GM12878 (cell line): ENCODE measurements around the gene C14orf93.

Experiments used
- POLR2AphosphoS5 ChIP-seq: IDR thresholded peaks from 2 replicates; pipeline ENCODE4 v1.6.1; 2011; ENCODE audit warnings: mild to moderate bottlenecking, low read length, inconsistent platforms
- RAD21 ChIP-seq: IDR thresholded peaks from 2 replicates; pipeline ENCODE4 v1.6.1; 2011; ENCODE audit warnings: mild to moderate bottlenecking, low read depth, low read length, moderate library complexity; ENCODE audit not compliant: insufficient read depth

- no peak for TF ChIP-seq RAD21
- no peak for TF ChIP-seq POLR2AphosphoS5
Observed at GRCh38 chr14:23047034-23047634, 37.2 kb upstream of the C14orf93 start.
